Hematopoietic multipotent progenitor cell treated with erythropoietin and hydrocortisone succinate and interleukin-3 and kit ligand, for 15 days (in vitro differentiated cells): ENCODE data around the gene ADGRG1.
"Not testable (repeated sequence)": the region's sequence is repeated elsewhere in the genome, so short reads cannot be mapped to it uniquely, and the experiment has no call there.

Experiments
- DNase-seq: peaks from one replicate; pipeline ENCODE4 v3.0.0-alpha.2; 2015; ENCODE audit warnings: low spot score

The ADGRG1 gene

DNA sequence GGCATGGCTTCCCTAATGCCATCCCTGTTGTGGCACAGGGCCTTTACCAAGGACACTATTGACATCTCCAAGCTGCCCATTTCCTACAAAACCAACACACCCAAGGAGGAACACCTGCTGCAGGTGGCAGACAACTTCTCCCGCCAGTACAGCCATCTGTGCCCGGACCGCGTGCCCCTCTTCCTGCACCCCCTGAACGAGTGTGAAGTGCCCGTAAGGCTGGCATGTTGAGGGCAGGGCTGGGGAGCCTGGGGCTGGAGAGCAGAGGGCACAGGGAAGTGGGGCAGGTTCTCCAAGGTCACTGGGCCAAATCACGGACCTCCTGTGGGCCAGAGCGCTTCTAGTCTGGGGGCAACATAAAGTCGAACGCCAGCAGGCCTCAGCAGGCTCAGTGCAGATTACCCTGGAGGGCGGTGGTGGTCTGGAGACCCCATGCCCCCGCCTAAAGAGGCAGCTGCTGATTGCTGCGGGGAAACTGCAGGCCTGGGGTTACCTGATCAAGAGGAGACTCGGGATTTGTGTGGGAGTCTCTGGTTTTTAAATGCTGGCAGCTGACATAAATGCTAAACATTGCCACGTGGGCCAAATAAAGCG is 70.5 kb downstream of the ADGRG1 start:
- DNase-seq: no peak

DNA sequence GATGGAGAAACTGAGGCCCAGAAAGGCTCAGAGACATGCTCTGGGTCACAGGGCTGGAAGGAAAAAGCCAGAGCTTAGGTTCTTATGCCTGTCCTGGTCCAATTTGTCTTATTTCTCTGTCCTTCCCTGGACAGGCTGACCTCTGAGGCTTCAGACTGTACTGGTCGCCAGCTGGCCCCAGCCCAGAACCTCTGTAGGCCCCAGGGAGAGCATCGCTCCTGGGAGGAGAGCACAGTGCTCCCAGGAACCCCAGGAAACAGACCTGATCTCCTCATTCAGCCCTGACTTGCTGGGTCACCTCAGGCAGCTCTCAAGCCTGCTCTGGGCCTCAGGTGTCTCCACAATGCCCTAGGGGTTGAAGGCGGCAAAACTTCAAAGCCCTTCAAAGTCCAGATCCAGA is 71.1 kb downstream of the ADGRG1 start:
- DNase-seq: no peak

DNA sequence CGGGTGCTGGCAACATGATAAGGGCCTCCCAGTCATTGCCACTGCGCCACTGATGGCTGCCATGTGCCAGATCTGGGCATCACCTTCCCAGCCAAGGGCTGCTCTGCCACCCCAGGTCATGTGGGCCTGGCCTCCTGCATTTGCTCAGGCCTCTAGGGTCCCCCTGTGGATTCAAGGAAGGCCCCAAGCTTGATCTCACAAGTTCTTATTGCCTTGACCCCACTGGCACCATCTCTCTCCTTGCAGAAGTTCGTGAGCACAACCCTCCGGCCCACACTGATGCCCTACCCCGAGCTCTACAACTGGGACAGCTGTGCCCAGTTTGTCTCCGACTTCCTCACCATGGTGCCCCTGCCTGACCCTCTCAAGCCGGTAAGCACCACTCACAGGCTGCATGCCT is 71.5 kb downstream of the ADGRG1 start:
- DNase-seq: peak; percentile 22

DNA sequence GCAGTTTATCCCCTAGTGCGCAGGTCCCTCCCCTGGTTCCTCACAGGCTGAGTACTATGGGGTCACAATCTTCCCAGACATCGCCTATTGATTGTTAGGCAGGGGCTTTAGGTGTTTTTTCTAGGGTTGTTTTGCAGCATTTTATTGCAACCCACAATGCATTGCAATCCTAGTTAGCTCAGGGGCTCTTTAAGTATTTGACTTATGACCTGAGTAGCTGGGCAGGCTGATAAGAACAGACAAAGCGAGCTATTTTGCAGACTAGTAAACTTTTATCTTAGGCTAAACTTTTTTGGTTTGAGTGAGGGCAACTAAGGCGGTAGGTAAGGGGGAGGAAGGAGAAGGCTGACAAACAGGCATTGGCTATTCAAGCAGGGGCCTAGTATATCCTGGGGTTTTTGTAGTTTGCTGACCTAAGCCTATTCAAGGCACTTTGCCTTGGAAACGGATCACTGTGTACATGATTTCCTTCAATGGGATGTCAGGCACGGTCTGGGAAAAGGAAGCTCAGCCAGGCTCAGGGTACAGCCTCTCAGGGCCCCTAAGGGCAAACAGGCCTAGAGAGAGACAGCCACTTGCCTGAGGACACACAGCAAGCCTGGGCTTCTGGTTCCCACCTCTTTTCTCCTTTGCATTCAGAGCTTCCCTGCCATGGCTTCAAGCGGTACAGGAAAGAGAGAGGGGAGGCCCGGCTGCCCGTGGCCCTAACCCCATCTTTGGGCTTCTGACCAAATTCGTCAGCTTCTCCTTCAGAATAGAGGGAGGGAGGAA is 72.5 kb downstream of the ADGRG1 start:
- peak; percentile 16 for DNase-seq

DNA sequence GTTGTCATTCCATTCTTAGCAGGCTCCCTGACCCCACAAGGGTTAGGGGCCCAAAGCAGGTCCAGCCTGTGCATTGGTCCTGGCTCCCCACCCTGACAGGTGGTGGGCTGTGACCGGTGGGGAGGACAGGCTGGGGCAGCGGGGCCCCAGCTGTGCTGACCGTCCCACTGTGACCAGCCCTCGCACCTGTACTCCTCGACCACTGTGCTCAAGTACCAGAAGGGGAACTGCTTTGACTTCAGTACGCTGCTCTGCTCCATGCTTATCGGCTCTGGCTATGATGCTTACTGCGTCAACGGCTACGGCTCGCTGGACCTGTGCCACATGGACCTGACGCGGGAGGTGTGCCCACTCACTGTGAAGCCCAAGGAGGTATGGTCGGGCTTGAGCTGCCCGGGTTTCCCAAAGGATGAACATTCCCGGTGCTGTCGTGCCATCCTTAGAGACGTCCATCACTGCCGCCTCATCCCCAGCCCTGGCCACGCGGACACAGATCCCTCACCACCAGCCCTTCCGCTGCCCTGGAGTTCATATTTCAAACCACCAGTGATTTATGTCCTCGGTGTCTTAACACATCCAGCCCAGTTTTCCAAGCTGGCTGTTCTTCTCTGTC is 73.4 kb downstream of the ADGRG1 start:
- DNase-seq: no peak

DNA sequence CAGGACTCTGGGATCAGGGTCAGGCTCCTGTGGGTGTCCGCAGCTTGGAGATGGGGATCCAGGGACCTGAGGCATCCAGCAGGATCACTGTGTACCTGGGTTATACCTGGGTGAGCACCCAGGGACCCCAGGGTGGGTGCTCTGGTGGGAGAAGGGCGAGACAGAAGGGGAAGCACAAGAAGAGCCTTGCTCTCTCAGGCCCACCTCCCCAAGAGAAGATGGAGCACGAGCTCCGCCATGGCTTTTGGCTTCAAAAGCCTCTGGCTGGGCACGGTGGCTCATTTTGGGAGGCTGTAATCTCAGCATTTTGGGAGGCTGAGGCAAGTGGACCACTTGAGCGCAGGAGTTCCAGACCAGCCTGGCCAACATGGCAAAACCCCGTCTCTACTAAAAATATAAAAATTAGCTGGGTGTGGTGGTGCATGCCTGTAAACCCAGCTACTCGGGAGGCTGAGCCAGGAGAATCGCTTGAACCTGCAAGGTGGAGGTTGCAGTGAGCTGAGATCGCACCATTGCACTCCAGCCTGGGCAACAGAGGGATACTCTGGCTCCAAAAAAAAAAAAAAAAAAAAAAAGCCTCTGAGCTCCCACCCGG is 75.1 kb downstream of the ADGRG1 start:
- DNase-seq: no peak

DNA sequence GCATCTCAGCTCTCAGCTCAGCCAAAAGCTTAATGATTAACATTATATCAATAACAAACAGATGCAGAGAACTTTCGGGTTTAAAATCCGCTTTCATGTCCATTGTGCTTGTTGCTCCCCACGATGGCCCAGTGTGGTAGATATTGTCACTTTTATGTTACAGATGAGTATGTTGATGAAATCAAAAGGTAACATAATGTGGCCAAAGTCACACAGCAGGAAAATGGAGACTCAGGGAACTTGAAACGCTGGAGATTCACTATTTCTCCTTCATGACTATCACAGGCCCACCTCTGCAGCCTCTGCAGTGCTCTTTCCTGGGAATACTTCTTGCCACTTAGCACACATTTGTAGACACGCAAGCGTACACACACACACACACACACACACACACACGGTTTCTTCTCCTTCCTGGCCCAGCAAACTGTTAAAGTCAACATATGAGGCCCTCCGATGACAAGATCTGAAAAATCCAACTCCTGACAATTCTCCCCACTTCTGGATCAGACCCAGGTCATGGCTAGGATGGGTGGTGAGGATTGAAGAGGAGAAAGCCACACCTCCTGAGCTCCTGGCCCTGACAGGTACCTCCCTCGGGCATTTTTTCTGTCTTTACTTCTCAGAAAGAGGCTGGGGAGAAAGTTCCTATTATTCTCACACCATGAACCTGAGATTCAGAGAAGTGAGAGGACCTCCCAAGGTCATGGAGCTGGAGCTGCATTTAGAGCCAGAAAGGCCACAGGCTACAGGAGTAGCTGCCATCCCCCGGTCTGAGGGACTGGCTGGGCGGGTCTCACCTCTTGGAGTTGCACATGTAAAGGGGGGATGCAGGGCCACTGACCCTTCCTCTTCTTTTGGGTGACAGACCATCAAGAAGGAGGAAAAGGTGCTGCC is 75.8 kb downstream of the ADGRG1 start:
- no peak for DNase-seq

DNA sequence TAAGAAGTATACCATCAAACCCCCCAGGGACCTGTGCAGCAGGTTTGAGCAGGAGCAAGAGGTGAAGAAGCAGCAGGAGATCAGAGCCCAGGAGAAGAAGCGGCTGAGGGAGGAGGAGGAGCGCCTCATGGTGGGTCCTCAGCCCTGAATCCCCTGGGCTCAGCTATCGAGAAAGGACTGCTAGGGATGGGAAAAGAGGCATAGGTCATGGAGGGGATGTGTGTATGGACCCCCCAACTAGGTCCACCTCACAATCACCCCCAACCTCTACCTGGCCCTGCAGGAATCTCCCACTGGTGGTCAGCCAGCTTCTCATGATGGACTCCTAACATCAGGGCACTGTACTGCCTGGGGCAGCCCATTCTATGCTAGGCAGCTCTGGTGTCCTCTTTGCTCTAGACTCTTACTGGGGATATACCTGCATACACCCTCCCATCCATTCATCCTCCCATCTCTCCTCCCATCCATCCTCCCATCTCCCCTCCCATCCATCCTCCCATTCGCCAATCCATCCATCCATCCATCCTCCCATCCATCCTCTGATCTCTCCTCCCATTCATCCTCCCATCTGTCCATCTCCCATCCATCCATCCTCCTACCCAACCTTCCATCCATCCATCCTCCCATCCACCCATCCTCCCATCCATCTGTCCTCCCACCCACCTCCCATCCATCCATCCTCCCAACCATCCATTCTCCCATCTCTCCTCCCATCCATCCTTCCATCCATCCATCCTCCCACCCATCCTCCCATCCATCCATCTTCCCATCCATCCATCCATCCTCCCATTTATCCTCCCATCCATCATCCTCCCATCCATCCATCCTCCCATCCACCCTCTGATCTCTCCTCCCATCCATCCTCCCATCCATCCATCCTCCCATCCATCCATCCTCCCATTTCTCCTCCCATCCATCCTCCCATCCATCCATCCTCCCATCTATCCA is 76.7 kb downstream of the ADGRG1 start:
- no peak for DNase-seq

DNA sequence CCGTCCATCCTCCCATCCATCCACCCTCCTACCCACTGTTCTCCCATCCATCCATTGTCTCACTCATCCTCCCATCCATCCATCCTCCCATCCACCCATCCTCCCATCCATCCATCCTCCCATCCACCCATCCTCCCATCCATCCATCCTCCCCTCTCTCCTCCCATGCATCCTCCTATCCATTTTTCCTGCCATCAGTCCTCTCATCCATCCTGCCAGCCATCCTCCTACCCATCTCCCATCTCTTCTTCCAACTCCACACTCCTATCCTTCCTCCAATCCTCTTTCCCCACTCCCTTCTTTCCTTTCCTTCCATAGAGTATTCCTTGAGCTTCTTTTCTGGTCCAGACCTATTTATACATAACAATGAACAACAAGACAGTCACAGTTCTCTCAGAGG is 78.3 kb downstream of the ADGRG1 start:
- DNase-seq: no peak

DNA sequence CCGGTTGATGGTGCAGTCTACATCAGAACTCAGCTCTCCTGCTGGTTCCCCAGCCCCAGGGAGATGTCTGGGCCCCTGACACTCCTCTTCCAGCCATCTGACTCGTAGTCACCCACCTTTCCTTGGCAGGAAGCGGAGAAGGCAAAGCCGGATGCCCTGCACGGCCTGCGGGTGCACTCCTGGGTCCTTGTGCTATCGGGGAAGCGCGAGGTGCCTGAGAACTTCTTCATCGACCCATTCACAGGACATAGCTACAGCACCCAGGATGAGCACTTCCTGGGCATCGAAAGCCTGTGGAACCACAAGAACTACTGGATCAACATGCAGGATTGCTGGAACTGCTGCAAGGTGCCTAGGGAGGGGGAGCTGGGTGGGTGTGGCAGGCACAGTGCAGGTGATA is 78.9 kb downstream of the ADGRG1 start:
- no peak for DNase-seq

DNA sequence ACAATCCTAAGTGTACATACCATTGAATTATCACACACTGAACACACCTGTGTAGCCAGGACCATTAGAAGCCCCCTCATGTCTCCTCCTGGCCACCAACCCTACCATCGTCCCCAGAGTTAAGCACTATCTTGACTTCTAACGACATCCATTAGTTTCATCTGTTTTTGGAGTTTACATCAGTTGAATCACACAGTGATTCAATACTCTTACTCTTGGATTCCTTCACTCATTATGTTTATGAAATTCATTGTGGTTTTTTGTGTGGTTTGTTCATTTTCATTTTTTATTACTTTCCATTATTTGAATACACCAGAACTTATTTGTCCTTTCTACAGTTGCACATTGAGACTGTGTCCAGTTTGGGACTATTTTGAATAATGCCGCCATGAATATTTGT is 79.7 kb downstream of the ADGRG1 start:
- no peak for DNase-seq

DNA sequence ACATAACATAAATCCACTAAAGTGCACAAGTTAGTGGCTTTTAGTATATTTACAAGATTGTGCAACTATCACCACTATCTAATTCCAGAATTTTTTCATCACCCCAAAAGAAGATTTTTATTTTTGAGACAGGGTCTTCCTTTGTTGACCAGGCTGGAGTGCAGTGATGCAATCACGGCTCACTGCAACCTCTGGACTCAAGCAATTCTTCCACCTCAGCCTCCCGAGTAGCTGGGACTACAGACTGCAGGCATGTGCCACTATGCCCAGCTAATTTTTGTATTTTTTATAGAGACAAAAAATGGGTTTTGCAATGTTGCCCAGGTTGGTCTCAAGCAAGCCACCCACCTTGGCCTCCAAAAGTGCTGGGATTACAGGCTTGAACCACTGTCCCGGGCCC is 81.2 kb downstream of the ADGRG1 start:
- DNase-seq: no peak

DNA sequence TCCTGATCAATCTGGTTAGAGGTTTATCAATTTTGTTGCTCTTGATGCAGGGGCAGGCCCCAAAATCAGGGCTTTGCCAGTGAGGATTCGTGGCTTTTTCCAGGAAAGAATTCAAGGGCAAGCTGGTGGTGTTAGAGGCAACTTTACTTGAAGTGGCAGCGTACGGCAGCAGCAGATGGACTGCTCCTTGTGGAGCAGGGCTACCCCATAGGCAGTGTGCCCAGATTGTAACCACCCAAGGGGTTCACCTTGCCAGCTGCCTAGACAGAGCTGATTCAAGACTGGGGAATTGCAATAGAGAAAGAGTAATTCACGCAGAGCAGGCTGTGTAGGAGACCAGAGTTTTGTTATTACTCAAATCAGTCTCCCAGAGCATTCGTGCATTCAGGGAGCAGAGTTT is 82.9 kb downstream of the ADGRG1 start:
- no peak for DNase-seq

DNA sequence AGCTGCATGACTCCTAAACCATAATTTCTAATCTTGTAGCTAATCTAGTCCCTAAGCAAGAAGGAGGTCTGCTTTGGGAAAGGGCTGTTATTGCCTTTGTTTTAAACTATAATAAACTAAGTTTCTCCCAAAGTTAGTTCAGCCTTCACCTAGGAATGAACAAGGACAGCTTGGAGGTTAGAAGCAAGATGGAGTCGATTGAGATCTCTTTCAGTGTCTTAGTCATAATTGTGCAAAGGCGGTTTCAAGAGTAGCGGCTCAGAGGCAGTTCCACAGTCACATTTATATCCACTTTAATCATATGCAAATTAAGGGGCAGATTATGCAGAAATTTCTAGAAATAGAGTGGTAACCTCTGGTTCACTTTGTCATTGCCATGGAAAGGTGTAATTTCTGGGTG is 83.6 kb downstream of the ADGRG1 start:
- DNase-seq: no peak

DNA sequence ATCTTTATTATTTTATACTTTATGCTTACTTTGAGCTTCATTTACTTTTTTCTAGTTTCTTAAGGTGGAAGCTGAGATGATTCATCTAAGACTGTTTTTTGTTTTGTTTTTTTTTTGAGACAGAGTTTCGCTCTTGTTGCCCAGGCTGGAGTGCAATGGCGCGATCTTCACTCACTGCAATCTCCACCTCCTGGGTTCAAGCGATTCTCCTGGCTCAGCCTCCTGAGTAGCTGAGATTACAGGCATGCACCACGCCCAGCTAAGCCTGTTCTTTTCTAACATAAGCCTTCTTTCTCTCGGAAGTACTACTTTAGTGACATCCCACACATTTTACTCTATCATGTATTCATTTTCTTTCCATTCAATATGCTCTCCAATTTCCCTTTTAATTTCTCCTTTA is 84.1 kb downstream of the ADGRG1 start:
- not testable (repeated sequence) for DNase-seq

DNA sequence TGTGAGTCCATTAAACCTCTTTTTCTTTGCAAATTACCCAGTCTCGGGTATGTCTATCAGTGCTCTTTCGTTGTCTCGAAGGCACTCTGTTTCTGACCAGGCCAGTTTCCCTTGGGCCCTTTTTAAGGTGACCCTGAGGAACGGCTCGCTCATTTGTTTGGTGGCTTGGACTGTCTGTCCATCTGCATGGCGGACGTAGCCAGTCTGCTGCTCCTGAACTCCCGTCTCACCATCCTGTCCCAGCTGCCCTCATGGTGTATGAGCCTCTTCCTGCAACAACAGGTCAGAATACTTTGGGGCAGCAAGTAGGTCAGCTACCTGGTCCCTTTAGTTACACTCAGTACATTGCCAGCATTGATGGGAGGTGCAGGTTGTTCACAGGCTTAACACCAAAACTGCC is 85.2 kb downstream of the ADGRG1 start:
- DNase-seq: no peak

DNA sequence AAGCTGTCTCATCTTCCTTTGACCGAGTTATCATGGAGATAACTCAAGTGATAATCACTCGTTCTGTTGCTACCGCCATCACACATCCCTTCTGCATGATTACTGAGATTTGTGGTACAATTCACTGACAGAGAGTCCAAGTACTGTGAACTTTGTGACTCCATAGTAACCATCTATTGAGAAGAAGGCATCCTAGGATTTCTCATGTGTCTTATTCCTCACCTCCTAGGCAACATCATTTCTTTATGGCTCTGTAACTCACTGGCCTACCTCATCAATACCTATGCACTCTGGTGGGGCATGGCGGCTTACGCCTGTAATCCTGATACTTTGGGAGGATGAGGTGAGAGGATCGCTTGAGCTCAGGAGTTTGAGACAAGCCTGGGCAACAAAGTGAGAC is 85.6 kb downstream of the ADGRG1 start:
- DNase-seq: no peak
